GM12874 (cell line): ENCODE data around the gene PCNX2.

Experiments
- CTCF ChIP-seq: IDR thresholded peaks from 2 replicates; pipeline ENCODE4 v1.5.1; 2011; ENCODE audit warnings: low read depth, mild to moderate bottlenecking, control low read depth, low read length, moderate library complexity; ENCODE audit not compliant: insufficient read depth

PCNX2 gene, protein sequence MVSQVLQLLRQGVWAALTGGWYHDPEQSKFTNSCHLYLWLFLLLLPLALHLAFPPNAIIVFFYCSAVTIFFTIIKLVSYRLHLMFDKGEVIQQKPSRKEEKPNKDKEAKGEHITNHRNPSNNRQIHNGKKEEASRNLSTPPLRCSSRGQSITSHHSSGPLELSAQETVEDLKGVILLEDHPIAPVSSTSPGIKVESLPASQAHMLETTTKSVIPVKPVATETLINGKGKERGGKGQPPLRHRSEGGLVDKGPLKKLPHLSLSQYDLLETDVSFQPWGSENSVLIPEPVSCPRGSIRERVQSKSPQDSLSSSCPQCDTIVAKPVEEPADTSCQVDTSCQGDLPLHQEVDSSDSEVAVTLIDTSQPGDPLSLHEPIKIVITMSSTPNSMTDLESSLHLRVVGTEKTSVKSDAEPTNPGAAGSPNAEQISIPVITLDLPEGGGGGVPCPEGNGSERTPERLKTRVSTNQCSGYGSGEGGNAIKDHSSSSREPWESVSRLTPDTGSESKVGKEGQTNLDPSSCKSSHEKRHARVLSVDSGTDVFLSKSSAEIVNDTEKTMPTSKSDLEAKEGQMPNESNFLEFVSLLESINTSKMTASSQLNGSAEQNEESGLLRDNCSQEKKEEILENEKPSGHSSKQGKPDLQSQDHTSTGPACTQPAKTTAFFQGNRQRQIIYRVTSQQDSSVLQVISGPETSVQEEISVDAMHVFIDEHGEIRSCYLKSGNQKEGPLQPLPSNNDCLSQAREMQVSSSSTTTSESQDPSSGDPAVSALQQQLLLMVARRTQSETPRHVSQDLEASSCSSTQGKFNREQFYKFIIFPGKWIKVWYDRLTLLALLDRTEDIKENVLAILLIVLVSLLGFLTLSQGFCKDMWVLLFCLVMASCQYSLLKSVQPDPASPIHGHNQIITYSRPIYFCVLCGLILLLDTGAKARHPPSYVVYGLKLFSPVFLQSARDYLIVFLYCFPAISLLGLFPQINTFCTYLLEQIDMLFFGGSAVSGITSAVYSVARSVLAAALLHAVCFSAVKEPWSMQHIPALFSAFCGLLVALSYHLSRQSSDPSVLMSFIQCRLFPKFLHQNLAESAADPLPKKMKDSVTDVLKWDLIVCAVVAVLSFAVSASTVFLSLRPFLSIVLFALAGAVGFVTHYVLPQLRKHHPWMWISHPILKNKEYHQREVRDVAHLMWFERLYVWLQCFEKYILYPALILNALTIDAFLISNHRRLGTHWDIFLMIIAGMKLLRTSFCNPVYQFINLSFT (N-terminal part only)

DNA sequence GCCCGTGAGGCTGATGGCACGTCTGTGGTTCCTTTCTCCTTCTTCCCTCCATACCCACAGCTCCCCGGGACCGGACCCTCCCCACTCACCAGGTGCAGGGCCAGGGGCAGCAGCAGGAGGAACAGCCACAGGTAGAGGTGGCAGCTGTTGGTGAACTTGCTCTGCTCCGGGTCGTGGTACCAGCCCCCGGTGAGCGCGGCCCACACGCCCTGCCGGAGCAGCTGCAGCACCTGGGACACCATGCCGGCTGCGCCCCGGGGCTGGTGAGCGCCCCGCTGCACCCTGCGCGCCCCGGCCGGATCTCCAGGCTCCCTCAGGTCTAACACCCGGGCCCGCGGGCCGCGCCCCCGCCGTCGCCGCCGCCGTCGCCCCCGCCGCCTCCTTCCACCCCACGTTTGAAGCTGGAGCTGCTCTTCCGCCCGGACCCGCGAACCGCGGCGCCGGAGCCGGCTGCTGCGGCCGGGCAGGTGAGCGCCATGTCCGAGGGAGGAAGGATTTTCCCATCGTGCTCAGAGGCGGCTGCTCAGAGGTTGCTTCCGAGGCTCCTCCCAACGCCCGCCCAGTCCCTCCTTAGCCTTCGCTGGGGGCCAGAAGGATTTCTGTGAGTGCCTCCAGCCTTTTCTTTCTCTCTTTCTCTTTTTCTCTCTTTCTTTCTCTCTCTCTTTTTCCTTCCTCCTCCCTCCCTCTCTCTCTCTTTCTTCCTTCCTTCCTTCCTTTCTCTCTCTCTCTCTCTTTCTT lies at the start of gene PCNX2:
Gene PCNX2, minus strand, starts transcription at position 489 of the 738 bp plus-strand sequence. Its CDS starts 247 bp downstream, at position 242.
- no peak for TF ChIP-seq CTCF

GRCh38 chr1:233343262-233343661 lies 47.7 kb upstream of the PCNX2 start:
- no peak for TF ChIP-seq CTCF

DNA sequence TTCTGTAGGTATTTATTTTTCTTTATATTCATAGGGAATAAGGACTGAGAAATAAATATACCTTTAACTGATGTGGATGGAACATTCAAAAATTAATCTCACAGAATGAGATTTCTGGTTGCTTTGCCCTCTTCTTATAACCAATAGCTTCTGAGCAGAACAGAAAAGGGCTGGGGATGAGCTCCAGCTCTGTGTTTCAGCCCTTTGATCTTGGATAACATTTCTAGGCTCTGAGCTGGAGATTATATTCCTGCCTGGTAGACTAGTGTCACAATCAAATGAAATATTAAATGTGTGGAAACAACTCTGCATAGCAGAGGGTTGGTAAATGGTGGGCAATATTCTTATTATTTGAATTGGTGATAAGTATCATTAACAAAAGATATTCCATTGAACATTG lies 46.6 kb upstream of the PCNX2 start:
- no peak for TF ChIP-seq CTCF

- TF ChIP-seq CTCF, result no peak
Observed at GRCh38 chr1:233340966-233341516, 45.5 kb upstream of the PCNX2 start.

GRCh38 chr1:233340031-233340555 lies 44.6 kb upstream of the PCNX2 start:
- no peak for TF ChIP-seq CTCF

GRCh38 chr1:233338102-233338501 lies 42.6 kb upstream of the PCNX2 start:
- no peak for TF ChIP-seq CTCF
